ENCODE data around the gene HARBI1.

- TF ChIP-seq POLR2AphosphoS5 (IDR thresholded peaks at IDR 0.05) (no peak), CTCF (IDR thresholded peaks at IDR 0.05) (no peak), EP300 (IDR thresholded peaks at IDR 0.05) (no peak), POLR2A (IDR thresholded peaks at IDR 0.05) (no peak)
Observed at GRCh38 chr11:46639197-46639839, 22.3 kb upstream of the HARBI1 start.
